OCI-LY1 (cell line): Measurements from ENCODE around the gene TLR4.

Source experiments
- H2AFZ ChIP-seq: fragments of 200-600 bp; sonication (generic), shearing (Covaris generic); 2 replicates; pipeline ENCODE4 v1.6.0; 2014; ENCODE audit warnings: antibody characterized with exemption, mild to moderate bottlenecking, low read length
- H3F3A ChIP-seq: fragments of 200-600 bp; sonication (generic), shearing (Covaris generic); 2 replicates; pipeline ENCODE4 v1.6.0; 2014; ENCODE audit warnings: mild to moderate bottlenecking, antibody characterized with exemption, low read length, moderate library complexity; ENCODE audit not compliant: insufficient read depth
- H3K27ac ChIP-seq: fragments of 200-600 bp; sonication (generic); 2 replicates; pipeline ENCODE4 v1.5.1; 2014; ENCODE audit warnings: low read length, mixed run types, mild to moderate bottlenecking, low read depth; ENCODE audit not compliant: poor library complexity, severe bottlenecking
- H3K27me3 ChIP-seq: fragments of 200-600 bp; sonication (generic); 2 replicates; pipeline ENCODE4 v1.6.0; 2014; ENCODE audit warnings: antibody characterized with exemption, mild to moderate bottlenecking, low read length, moderate library complexity; ENCODE audit not compliant: insufficient read depth
- H3K36me3 ChIP-seq: fragments of 200-600 bp; sonication (generic); 2 replicates; pipeline ENCODE4 v1.6.1; 2014; ENCODE audit warnings: mild to moderate bottlenecking, antibody characterized with exemption, low read length, moderate library complexity, mixed read lengths; ENCODE audit not compliant: insufficient read depth
- H3K4me1 ChIP-seq: fragments of 200-600 bp; sonication (generic); 2 replicates; pipeline ENCODE4 v1.5.1; 2014; ENCODE audit warnings: mild to moderate bottlenecking, low read length, moderate library complexity; ENCODE audit not compliant: insufficient read depth, severe bottlenecking
- H3K4me2 ChIP-seq: fragments of 200-600 bp; sonication (generic), shearing (Covaris generic); 2 replicates; pipeline ENCODE4 v1.6.1; 2014; ENCODE audit warnings: low read length
- H3K4me3 ChIP-seq: fragments of 200-600 bp; sonication (generic); 2 replicates; pipeline ENCODE4 v1.5.1; 2014; ENCODE audit warnings: low read length, low read depth, mild to moderate bottlenecking, mixed read lengths; ENCODE audit not compliant: poor library complexity, severe bottlenecking
- H3K79me2 ChIP-seq: fragments of 200-600 bp; shearing (Covaris generic); 2 replicates; pipeline ENCODE4 v1.6.1; 2016; ENCODE audit warnings: mixed run types, low read length, mixed read lengths; ENCODE audit not compliant: insufficient read depth
- H3K9ac ChIP-seq: fragments of 200-600 bp; sonication (generic), shearing (Covaris generic); 2 replicates; pipeline ENCODE4 v1.6.1; 2014; ENCODE audit warnings: mild to moderate bottlenecking, low read length, mixed read lengths
- H3K9me2 ChIP-seq: fragments of 200-600 bp; sonication (generic), shearing (Covaris generic); 2 replicates; pipeline ENCODE4 v1.6.1; 2014; ENCODE audit warnings: low read depth, mild to moderate bottlenecking, low read length, mixed read lengths
- H3K9me3 ChIP-seq: fragments of 200-600 bp; shearing (Covaris generic); 2 replicates; pipeline ENCODE4 v1.6.1; 2014; ENCODE audit warnings: low read length, mixed read lengths
- H4K20me1 ChIP-seq: fragments of 200-600 bp; sonication (generic), shearing (Covaris generic); 2 replicates; pipeline ENCODE4 v1.6.0; 2016; ENCODE audit warnings: mild to moderate bottlenecking, low read length; ENCODE audit not compliant: insufficient read depth
- CTCF ChIP-seq: fragments of 200-600 bp; sonication (generic), shearing (Covaris generic); IDR thresholded peaks from 2 replicates; pipeline ENCODE4 v1.5.1; 2017; ENCODE audit warnings: mild to moderate bottlenecking, antibody characterized with exemption, low read length, moderate library complexity, mixed read lengths
- EZH2 ChIP-seq: fragments of 200-600 bp; sonication (generic), shearing (Covaris generic); IDR thresholded peaks from 2 replicates; pipeline ENCODE4 v1.8.0; 2017; ENCODE audit warnings: borderline replicate concordance, mixed run types, mild to moderate bottlenecking, antibody characterized with exemption, low read length, moderate library complexity, mixed read lengths

The TLR4 gene

GRCh38 chr9:117691367-117691766 lies 12.8 kb upstream of the TLR4 start:
- Histone ChIP-seq H3K27ac (no peak overlapping the region), H3K4me3 (no peak overlapping the region), H3K79me2 (no peaks in the 10 kb centered on the region), H3K4me1 (no peaks in the 10 kb centered on the region), H2AFZ (no peak overlapping the region), H3K27me3 (no peaks in the 10 kb centered on the region), H4K20me1 (no peaks in the 10 kb centered on the region), H3K9me3 (no peaks in the 10 kb centered on the region), H3K9me2 (no peaks in the 10 kb centered on the region), H3K36me3 (no peaks in the 10 kb centered on the region), H3K9ac (no peak overlapping the region), H3F3A (no peaks in the 10 kb centered on the region), H3K4me2 (no peak overlapping the region)
- no peak for TF ChIP-seq CTCF
- no peak for TF ChIP-seq EZH2

- no peaks in the 10 kb centered on the region for H3K9me2 ChIP-seq
- no peak overlapping the region for H3K4me2 ChIP-seq
- no peak overlapping the region for H2AFZ ChIP-seq
These were observed 8.0 kb upstream of the TLR4 start for GRCh38 chr9:117696154-117696553.

GRCh38 chr9:117697046-117697445 lies 7.2 kb upstream of the TLR4 start:
- no peaks in the 10 kb centered on the region for H3K9me2 ChIP-seq
- H3K9ac ChIP-seq, result no peak overlapping the region
- no peak overlapping the region for H2AFZ ChIP-seq
- no peaks in the 10 kb centered on the region for H3F3A ChIP-seq
- no peak overlapping the region for H3K27ac ChIP-seq
- H3K36me3 ChIP-seq, result no peaks in the 10 kb centered on the region
- H4K20me1 ChIP-seq, result no peaks in the 10 kb centered on the region
- no peaks in the 10 kb centered on the region for H3K4me1 ChIP-seq
- H3K9me3 ChIP-seq, result no peaks in the 10 kb centered on the region; the same call in 1 of the 2 replicates
- H3K79me2 ChIP-seq, result no peaks in the 10 kb centered on the region
- TF ChIP-seq EZH2, result no peak
- no peak for TF ChIP-seq CTCF
- no peaks in the 10 kb centered on the region for H3K27me3 ChIP-seq
- H3K4me2 ChIP-seq, result no peak overlapping the region
- no peak overlapping the region for H3K4me3 ChIP-seq

More at GRCh38 chr9:117696154-117696553, 8.0 kb upstream of the TLR4 start:
- no peaks in the 10 kb centered on the region for H3K79me2 ChIP-seq
- no peaks in the 10 kb centered on the region for H3K4me1 ChIP-seq
- no peak overlapping the region for H3K9ac ChIP-seq
- H3K9me3 ChIP-seq, result no peaks in the 10 kb centered on the region
- H3K27ac ChIP-seq, result no peak overlapping the region
- no peak for TF ChIP-seq CTCF
- no peak for TF ChIP-seq EZH2
- H3K27me3 ChIP-seq, result no peaks in the 10 kb centered on the region
- H3F3A ChIP-seq, result no peaks in the 10 kb centered on the region
- H3K36me3 ChIP-seq, result no peaks in the 10 kb centered on the region
- H4K20me1 ChIP-seq, result no peaks in the 10 kb centered on the region
- no peak overlapping the region for H3K4me3 ChIP-seq
